ENCODE results near the gene INO80.

The INO80 gene

GRCh38 chr15:41043276-41043951, 72.7 kb downstream of the INO80 start:
- peak; percentile 75 to 76 for DNase-seq (ENCODE audit: low read depth in 2 of 2)

GRCh38 chr15:41042851-41043250, 73.2 kb downstream of the INO80 start:
- DNase-seq (ENCODE audit: low read depth in 2 of 2) = no peak

GRCh38 chr15:41039121-41039520, 77.0 kb downstream of the INO80 start:
- DNase-seq (ENCODE audit: low read depth in 2 of 2) = no peak

- DNase-seq (ENCODE audit: low read depth in 2 of 2) = no peak
Observed at GRCh38 chr15:41032079-41032328, 84.1 kb downstream of the INO80 start.

GRCh38 chr15:41031232-41032078, 84.6 kb downstream of the INO80 start:
- no peak for DNase-seq (ENCODE audit: low read depth in 2 of 2)

- no peak for DNase-seq (ENCODE audit: low read depth in 2 of 2)
Observed at GRCh38 chr15:41028853-41029252, 87.2 kb downstream of the INO80 start.

- DNase-seq (ENCODE audit: low read depth in 2 of 2) = no peak
Observed at GRCh38 chr15:41025393-41025792, 90.7 kb downstream of the INO80 start.

GRCh38 chr15:41024885-41025284, 91.2 kb downstream of the INO80 start:
- DNase-seq (ENCODE audit: low read depth in 2 of 2) = no peak

GRCh38 chr15:41024131-41024530, 91.9 kb downstream of the INO80 start:
- DNase-seq (ENCODE audit: low read depth in 2 of 2) = peak; percentile 84 to 86

GRCh38 chr15:41022487-41023090, 93.5 kb downstream of the INO80 start:
- peak; percentile 28 to 34 for DNase-seq (ENCODE audit: low read depth in 2 of 2)

GRCh38 chr15:41020829-41021228, 95.3 kb downstream of the INO80 start:
- DNase-seq (ENCODE audit: low read depth in 2 of 2) = no peak

- DNase-seq (ENCODE audit: low read depth in 2 of 2) = no peak
Observed at GRCh38 chr15:41020311-41020710, 95.8 kb downstream of the INO80 start.

GRCh38 chr15:41019174-41019573, 96.9 kb downstream of the INO80 start:
- no peak for DNase-seq (ENCODE audit: low read depth in 2 of 2)

GRCh38 chr15:41018534-41018933, 97.5 kb downstream of the INO80 start:
- DNase-seq (ENCODE audit: low read depth in 2 of 2) = no peak

GRCh38 chr15:41017066-41017735, 98.9 kb downstream of the INO80 start:
- DNase-seq (ENCODE audit: low read depth in 2 of 2) = no peak

- DNase-seq (ENCODE audit: low read depth in 2 of 2) = peak; percentile 25 to 32
Observed at GRCh38 chr15:41013691-41014414, 102.2 kb downstream of the INO80 start.

GRCh38 chr15:41011055-41011815, 104.8 kb downstream of the INO80 start:
- no peak for DNase-seq (ENCODE audit: low read depth in 2 of 2)

- no peak for DNase-seq (ENCODE audit: low read depth in 2 of 2)
Observed at GRCh38 chr15:41010345-41010744, 105.7 kb downstream of the INO80 start.

- no peak for DNase-seq (ENCODE audit: low read depth in 2 of 2)
Observed at GRCh38 chr15:41006479-41006878, 109.6 kb downstream of the INO80 start.

- DNase-seq (ENCODE audit: low read depth in 2 of 2) = no peak
Observed at GRCh38 chr15:41004490-41004889, 111.6 kb downstream of the INO80 start.

Measured in fibroblast of skin of left quadriceps (primary cell).